ENCODE data around the gene ACADVL. TPM values are rescaled to one million over a fixed set of nuclear protein-coding genes. Genes with fewer than 3 reads are reported as not detected.

Gene ACADVL
- total RNA-seq, 1 experiment from 2014 or later: 245 TPM

- DNase-seq: no peak
- Histone ChIP-seq H4K20me1 (ENCODE audit: insufficient read depth, low read depth, low read length) (peaks cover 17% of the 10 kb centered on the region; the same call in 1 of the 2 replicates), H3K36me3 (ENCODE audit: insufficient read depth, low read length) (peaks cover 13% of the 10 kb centered on the region; the same call in 1 of the 2 replicates), H3K9ac (ENCODE audit: low read length) (no peak overlapping the region), H3K27me3 (ENCODE audit: low read length) (no peaks in the 10 kb centered on the region), H3K9me2 (replicated peaks; ENCODE audit: insufficient read depth, low read length) (no peaks in the 10 kb centered on the region), H2AFZ (ENCODE audit: low read length) (no peak overlapping the region), H3K4me2 (ENCODE audit: low read depth, low read length, poor library complexity, severe bottlenecking) (no peak overlapping the region), H3K9me3 (ENCODE audit: low read length) (no peaks in the 10 kb centered on the region), H3K79me2 (ENCODE audit: low read length) (peaks cover 56% of the 10 kb centered on the region), H3K4me3 (ENCODE audit: low read length) (no peak overlapping the region), H3K27ac (ENCODE audit: low read length) (no peak overlapping the region), H3K4me1 (ENCODE audit: low read length) (peaks cover 30% of the 10 kb centered on the region)
These were observed 27.0 kb downstream of the ACADVL start for GRCh38 chr17:7246779-7247178.

- H4K20me1 ChIP-seq (ENCODE audit: insufficient read depth, low read depth, low read length): peaks cover 17% of the 10 kb centered on the region; the same call in 1 of the 2 replicates
- no peaks in the 10 kb centered on the region for H3K9me2 ChIP-seq (replicated peaks; ENCODE audit: insufficient read depth, low read length)
- peaks cover 63% of the 10 kb centered on the region for H3K79me2 ChIP-seq (ENCODE audit: low read length)
- H3K27ac ChIP-seq (ENCODE audit: low read length): no peak overlapping the region; the same call in 1 of the 2 replicates
- no peak overlapping the region for H3K4me3 ChIP-seq (ENCODE audit: low read length)
- peaks cover 27% of the 10 kb centered on the region for H3K4me1 ChIP-seq (ENCODE audit: low read length)
- no peak for DNase-seq
- no peaks in the 10 kb centered on the region for H3K9me3 ChIP-seq (ENCODE audit: low read length)
- H3K36me3 ChIP-seq (ENCODE audit: insufficient read depth, low read length): peaks cover 13% of the 10 kb centered on the region; the same call in 1 of the 2 replicates
- H3K27me3 ChIP-seq (ENCODE audit: low read length): no peaks in the 10 kb centered on the region
- H3K9ac ChIP-seq (ENCODE audit: low read length): peak overlapping the region; percentile 94
- peak overlapping the region; percentile 91 for H3K4me2 ChIP-seq (ENCODE audit: low read depth, low read length, poor library complexity, severe bottlenecking)
- no peak overlapping the region for H2AFZ ChIP-seq (ENCODE audit: low read length)
These were observed 29.1 kb downstream of the ACADVL start for GRCh38 chr17:7248796-7249195.

GRCh38 chr17:7249214-7249613, 29.5 kb downstream of the ACADVL start:
- Histone ChIP-seq H3K36me3 (ENCODE audit: insufficient read depth, low read length) (peaks cover 16% of the 10 kb centered on the region; the same call in 1 of the 2 replicates), H3K4me2 (ENCODE audit: low read depth, low read length, poor library complexity, severe bottlenecking) (peak overlapping the region; percentile 91), H3K79me2 (ENCODE audit: low read length) (peaks cover 66% of the 10 kb centered on the region), H3K9ac (ENCODE audit: low read length) (peak overlapping the region; percentile 94), H3K9me3 (ENCODE audit: low read length) (no peaks in the 10 kb centered on the region), H4K20me1 (ENCODE audit: insufficient read depth, low read depth, low read length) (peaks cover 17% of the 10 kb centered on the region; the same call in 1 of the 2 replicates), H2AFZ (ENCODE audit: low read length) (no peak overlapping the region), H3K9me2 (replicated peaks; ENCODE audit: insufficient read depth, low read length) (no peaks in the 10 kb centered on the region), H3K27me3 (ENCODE audit: low read length) (no peaks in the 10 kb centered on the region), H3K4me3 (ENCODE audit: low read length) (peak overlapping the region; percentile 90; the same call in 1 of the 2 replicates), H3K27ac (ENCODE audit: low read length) (no peak overlapping the region; the same call in 1 of the 2 replicates), H3K4me1 (ENCODE audit: low read length) (peaks cover 27% of the 10 kb centered on the region)
- DNase-seq: no peak

GRCh38 chr17:7249830-7250229, 30.1 kb downstream of the ACADVL start:
- peak; percentile 72 for DNase-seq
- peaks cover 17% of the 10 kb centered on the region; the same call in 1 of the 2 replicates for H4K20me1 ChIP-seq (ENCODE audit: insufficient read depth, low read depth, low read length)
- H3K27me3 ChIP-seq (ENCODE audit: low read length): no peaks in the 10 kb centered on the region
- H3K9me3 ChIP-seq (ENCODE audit: low read length): no peaks in the 10 kb centered on the region
- H3K27ac ChIP-seq (ENCODE audit: low read length): peak overlapping the region; percentile 76
- no peak overlapping the region for H2AFZ ChIP-seq (ENCODE audit: low read length)
- peak overlapping the region; percentile 90 for H3K4me3 ChIP-seq (ENCODE audit: low read length)
- H3K9ac ChIP-seq (ENCODE audit: low read length): peak overlapping the region; percentile 94
- peak overlapping the region; percentile 91 for H3K4me2 ChIP-seq (ENCODE audit: low read depth, low read length, poor library complexity, severe bottlenecking)
- H3K4me1 ChIP-seq (ENCODE audit: low read length): peaks cover 27% of the 10 kb centered on the region
- peaks cover 72% of the 10 kb centered on the region for H3K79me2 ChIP-seq (ENCODE audit: low read length)
- no peaks in the 10 kb centered on the region for H3K9me2 ChIP-seq (replicated peaks; ENCODE audit: insufficient read depth, low read length)
- peaks cover 21% of the 10 kb centered on the region; the same call in 1 of the 2 replicates for H3K36me3 ChIP-seq (ENCODE audit: insufficient read depth, low read length)

GRCh38 chr17:7250695-7251627, 31.2 kb downstream of the ACADVL start:
- no peak overlapping the region for H2AFZ ChIP-seq (ENCODE audit: low read length)
- peak overlapping the region; percentile 76 for H3K27ac ChIP-seq (ENCODE audit: low read length)
- H3K9me2 ChIP-seq (replicated peaks; ENCODE audit: insufficient read depth, low read length): no peaks in the 10 kb centered on the region
- peak overlapping the region; percentile 91 for H3K4me2 ChIP-seq (ENCODE audit: low read depth, low read length, poor library complexity, severe bottlenecking)
- H3K36me3 ChIP-seq (ENCODE audit: insufficient read depth, low read length): peaks cover 22% of the 10 kb centered on the region; the same call in 1 of the 2 replicates
- H4K20me1 ChIP-seq (ENCODE audit: insufficient read depth, low read depth, low read length): peaks cover 17% of the 10 kb centered on the region; the same call in 1 of the 2 replicates
- peak overlapping the region; percentile 90 for H3K4me3 ChIP-seq (ENCODE audit: low read length)
- peak; percentile 66 for DNase-seq
- no peaks in the 10 kb centered on the region for H3K9me3 ChIP-seq (ENCODE audit: low read length)
- H3K9ac ChIP-seq (ENCODE audit: low read length): peak overlapping the region; percentile 94
- H3K79me2 ChIP-seq (ENCODE audit: low read length): peaks cover 72% of the 10 kb centered on the region
- no peaks in the 10 kb centered on the region for H3K27me3 ChIP-seq (ENCODE audit: low read length)
- H3K4me1 ChIP-seq (ENCODE audit: low read length): peaks cover 27% of the 10 kb centered on the region

- peaks cover 20% of the 10 kb centered on the region; the same call in 1 of the 2 replicates for H3K36me3 ChIP-seq (ENCODE audit: insufficient read depth, low read length)
- peak within 1 kb of the TSS; percentile 58; the same call in 1 of the 2 replicates for H2AFZ ChIP-seq (ENCODE audit: low read length)
These were observed 32.0 kb downstream of the ACADVL start, which contains the start of gene CTDNEP1 for GRCh38 chr17:7251661-7252175. Gene CTDNEP1 (minus strand): TSS chr17:7251734. CDS start chr17:7251296, 438 bp downstream.

GRCh38 chr17:7252176-7253043, 32.7 kb downstream of the ACADVL start, which contains the start of gene ELP5:
Gene ELP5 (plus strand): TSS chr17:7252215. CDS start chr17:7252551, 336 bp downstream.
- DNase-seq: peak; percentile 97
- Histone ChIP-seq H3K9ac (ENCODE audit: low read length) (peak within 1 kb of the TSS; percentile 94), H3K4me2 (ENCODE audit: low read depth, low read length, poor library complexity, severe bottlenecking) (peak within 1 kb of the TSS; percentile 94), H4K20me1 (ENCODE audit: insufficient read depth, low read depth, low read length) (peaks cover 17% of the 10 kb centered on the region; the same call in 1 of the 2 replicates), H2AFZ (ENCODE audit: low read length) (peak within 1 kb of the TSS; percentile 58; the same call in 1 of the 2 replicates), H3K27ac (ENCODE audit: low read length) (peak within 1 kb of the TSS; percentile 80), H3K9me2 (replicated peaks; ENCODE audit: insufficient read depth, low read length) (no peaks in the 10 kb centered on the region), H3K36me3 (ENCODE audit: insufficient read depth, low read length) (peaks cover 19% of the 10 kb centered on the region; the same call in 1 of the 2 replicates), H3K27me3 (ENCODE audit: low read length) (no peaks in the 10 kb centered on the region), H3K4me3 (ENCODE audit: low read length) (peak within 1 kb of the TSS; percentile 90), H3K4me1 (ENCODE audit: low read length) (peaks cover 27% of the 10 kb centered on the region), H3K9me3 (ENCODE audit: low read length) (no peaks in the 10 kb centered on the region), H3K79me2 (ENCODE audit: low read length) (peaks cover 60% of the 10 kb centered on the region)

More at GRCh38 chr17:7251661-7252175, 32.0 kb downstream of the ACADVL start, which contains the start of gene CTDNEP1:
- DNase-seq: peak; percentile 99
- peaks cover 27% of the 10 kb centered on the region for H3K4me1 ChIP-seq (ENCODE audit: low read length)
- H3K79me2 ChIP-seq (ENCODE audit: low read length): peaks cover 67% of the 10 kb centered on the region
- H3K9me2 ChIP-seq (replicated peaks; ENCODE audit: insufficient read depth, low read length): no peaks in the 10 kb centered on the region
- peaks cover 17% of the 10 kb centered on the region; the same call in 1 of the 2 replicates for H4K20me1 ChIP-seq (ENCODE audit: insufficient read depth, low read depth, low read length)
- H3K9ac ChIP-seq (ENCODE audit: low read length): peak within 1 kb of the TSS; percentile 94
- H3K4me2 ChIP-seq (ENCODE audit: low read depth, low read length, poor library complexity, severe bottlenecking): peak within 1 kb of the TSS; percentile 94
- no peaks in the 10 kb centered on the region for H3K27me3 ChIP-seq (ENCODE audit: low read length)
- peak within 1 kb of the TSS; percentile 90 for H3K4me3 ChIP-seq (ENCODE audit: low read length)
- no peaks in the 10 kb centered on the region for H3K9me3 ChIP-seq (ENCODE audit: low read length)
- peak within 1 kb of the TSS; percentile 80 for H3K27ac ChIP-seq (ENCODE audit: low read length)
